ENCODE results near the gene RAB36.

Gene RAB36

GRCh38 chr22:23212061-23213021 lies 67.1 kb downstream of the RAB36 start:
- peak; percentile 18 for DNase-seq

- DNase-seq: no peak
Observed at GRCh38 chr22:23213022-23213555, 67.8 kb downstream of the RAB36 start.

DNA sequence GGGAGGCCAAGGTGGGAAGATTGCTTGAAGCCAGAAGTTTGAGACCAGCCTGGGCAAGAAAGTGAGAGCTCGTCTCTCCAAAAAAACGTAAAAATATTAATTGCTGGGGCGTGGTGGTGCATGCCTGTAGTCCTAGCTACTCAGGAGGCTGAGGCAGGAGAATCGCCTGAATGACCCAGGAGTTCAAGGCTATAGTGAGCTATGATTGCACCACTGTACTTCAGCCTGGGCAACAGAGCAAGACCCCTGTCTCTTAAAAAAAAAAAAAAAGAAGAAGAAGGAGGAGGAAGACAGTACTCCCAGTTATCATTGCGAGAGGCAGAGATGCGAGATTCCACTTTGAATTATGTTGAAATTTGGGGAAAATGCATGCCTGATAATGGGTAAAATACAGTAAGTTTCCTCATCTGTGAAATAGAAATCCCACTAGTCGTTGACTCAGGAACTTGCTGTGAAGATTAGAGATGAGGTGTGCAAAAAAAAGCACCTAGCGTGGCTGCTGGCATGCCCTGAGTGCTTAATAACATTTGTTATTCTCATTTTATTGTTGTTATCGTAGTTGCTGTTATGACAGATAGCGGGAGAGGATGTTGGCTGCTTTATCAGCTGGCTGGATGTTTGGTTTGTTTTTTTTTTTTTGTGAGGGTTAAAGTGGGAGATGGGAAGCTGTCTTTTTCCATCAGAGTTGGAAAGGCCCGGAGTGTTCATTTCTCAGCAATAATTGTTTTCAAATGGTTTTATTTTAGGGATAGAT lies 68.5 kb downstream of the RAB36 start:
- DNase-seq: no peak

Data from NCI-H748 treated with DMSO at 0.1 percent for 48 hours (cell line).